GM18517 (cell line): Measurements from ENCODE around the gene BCL11B.

Experiments used
- ATAC-seq: cut with Tn5 transposase; IDR thresholded peaks from one replicate; pipeline ENCODE4 v1.9.1; 2021; ENCODE audit warnings: mild to moderate bottlenecking, moderate library complexity; ENCODE audit not compliant: unreplicated experiment

BCL11B gene

DNA sequence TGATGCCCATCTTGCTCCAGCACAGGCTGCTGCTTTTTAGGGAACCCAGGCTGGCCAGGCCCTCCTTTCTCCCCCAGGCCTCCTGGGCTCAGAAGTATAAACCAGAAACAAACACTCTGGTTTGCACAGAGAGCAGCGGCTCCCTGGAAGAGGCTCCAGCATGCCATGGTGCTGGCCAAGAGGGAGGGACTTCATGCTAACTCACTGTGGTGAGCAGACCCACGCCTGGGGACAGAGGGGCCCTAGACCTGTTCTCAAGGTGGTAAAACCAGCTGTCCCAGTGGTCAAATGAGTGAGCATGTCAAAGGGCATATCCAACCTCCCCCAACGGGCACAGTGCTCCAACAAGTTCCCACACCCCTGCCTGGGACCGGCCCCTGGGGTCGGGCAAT is 15.5 kb downstream of the BCL11B start:
- no peak for ATAC-seq

DNA sequence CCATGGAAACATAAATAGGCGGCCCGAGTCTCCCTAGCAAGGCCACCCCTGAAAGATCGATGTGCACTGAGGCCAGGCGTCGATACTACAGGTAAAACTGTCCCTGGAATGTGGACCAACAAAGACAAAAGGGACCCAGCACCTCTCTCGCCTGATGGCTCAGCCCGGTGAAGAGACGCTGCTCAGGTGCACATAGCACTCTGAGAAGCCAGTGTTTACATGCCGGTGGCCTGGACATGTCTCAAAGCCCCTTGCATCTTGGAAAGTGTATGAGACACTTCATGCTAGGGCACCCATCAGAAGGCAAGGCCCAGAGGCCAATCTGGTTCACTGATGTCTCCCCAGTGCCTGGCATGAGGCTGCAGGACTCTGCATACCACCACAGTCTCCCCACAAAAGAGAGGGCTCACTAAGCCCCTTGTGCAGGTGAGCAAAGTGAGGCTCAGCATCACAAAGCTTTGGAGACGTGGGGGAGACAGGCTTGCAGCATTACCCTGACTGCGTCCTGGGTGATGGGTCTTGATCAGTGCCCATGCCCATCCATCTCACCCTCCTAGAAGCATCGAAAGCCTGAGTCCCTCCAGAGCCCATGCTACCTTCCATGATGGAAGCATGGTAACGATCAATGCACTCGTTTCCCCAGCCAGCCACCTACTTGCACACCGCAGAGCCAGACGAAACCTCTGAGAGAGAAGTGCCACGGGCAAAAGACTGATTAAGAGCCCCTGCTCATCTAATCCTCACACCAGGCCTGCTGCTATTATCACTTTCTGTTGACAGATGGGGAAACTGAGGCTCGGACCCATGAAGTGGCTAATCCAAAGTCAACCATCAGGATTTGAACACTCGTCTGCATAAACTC is 16.1 kb downstream of the BCL11B start:
- no peak for ATAC-seq

GRCh38 chr14:99254328-99255009 is 17.5 kb downstream of the BCL11B start:
- ATAC-seq, result no peak

DNA sequence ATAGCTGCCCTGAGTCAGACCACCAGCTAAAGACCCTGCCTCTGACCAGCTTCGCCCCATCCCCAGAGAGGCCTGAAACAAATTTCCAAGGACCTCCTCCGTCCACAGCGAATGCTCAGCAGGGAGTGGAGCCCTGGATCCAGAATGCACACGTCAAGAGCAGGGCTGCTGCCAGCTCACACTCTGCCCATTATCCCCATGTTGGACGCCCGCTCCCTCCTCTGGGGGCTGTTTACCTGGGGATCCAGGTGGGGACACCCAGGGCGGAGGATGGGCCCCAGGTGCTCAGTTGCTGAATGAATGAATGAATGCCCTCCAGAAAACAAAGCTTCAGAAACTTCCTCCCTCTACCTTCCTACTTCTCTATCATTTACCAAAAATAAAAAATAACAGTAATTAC is 18.1 kb downstream of the BCL11B start:
- ATAC-seq, result no peak

DNA sequence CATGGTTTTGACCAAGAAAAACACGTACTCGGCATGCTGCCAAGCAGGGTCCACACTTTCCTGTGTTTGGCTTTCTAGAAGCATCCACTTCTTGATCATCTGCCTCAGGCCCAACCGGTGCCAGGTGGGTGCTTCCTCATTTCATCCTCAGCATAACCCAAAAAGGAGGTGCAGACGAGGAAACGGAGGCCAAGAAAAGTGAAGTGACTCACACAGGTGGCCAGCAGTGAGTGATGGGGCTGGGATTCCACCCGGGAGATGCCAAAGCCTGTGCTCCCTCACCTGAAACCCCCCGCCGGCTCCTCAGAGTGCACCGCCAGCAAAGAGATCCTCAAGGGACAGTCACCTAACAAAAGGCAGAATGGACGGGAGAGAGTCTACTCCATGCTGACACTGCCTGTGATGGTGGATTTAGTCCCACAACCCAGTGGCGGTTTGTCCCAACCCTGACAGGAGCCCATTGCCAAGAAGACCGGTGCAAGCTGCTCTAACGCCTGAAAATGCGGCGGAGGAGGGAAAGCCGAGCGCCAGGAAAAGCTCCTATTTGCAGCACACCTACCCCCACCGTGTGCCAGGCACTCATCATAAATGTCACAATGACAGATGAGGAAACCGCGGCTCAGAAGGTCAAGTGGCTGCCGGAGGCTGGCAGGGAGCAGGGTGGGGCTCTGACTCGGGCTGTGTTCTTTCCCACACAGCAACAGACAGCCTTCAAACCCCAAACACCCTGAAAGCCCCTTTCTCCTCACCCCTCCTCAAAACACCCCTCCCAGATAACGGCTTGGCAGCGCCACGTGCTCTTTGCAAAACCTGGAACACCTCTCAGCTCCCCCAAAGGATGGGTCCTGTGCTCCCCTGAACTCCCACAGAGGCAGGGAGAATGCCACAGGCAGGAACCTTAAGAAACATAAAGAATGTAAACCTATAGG is 18.8 kb downstream of the BCL11B start:
- ATAC-seq, result no peak

- no peak for ATAC-seq
These were observed 19.5 kb downstream of the BCL11B start for GRCh38 chr14:99252443-99252939.

- no peak for ATAC-seq
These were observed 20.3 kb downstream of the BCL11B start for GRCh38 chr14:99251721-99252120.

DNA sequence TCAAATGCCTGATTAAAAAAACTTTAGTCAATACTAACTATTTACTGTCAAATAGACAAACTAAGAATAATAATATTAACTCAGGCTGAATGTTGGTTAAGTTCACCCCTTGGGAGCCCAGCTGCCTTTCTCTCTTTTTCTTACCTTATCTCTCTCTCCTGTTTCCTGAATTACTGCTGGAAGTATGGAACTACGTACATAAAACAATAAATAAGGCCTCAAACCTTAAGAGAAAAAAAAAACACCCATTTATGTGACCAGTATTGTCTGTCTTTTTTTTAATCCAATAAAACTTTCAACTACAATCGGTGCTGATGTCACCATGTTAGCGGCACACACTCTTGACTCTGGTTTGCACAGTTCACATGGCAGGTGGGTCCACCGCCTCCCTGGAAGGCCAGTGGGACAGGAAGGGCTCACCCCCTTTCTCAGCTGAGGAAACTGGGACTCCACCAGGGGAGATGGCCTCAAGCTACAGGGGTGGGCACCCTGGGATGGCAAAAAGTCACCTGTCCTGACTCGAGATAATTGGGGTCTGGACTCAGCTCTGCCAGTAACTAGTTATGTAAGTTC is 21.3 kb downstream of the BCL11B start:
- no peak for ATAC-seq

DNA sequence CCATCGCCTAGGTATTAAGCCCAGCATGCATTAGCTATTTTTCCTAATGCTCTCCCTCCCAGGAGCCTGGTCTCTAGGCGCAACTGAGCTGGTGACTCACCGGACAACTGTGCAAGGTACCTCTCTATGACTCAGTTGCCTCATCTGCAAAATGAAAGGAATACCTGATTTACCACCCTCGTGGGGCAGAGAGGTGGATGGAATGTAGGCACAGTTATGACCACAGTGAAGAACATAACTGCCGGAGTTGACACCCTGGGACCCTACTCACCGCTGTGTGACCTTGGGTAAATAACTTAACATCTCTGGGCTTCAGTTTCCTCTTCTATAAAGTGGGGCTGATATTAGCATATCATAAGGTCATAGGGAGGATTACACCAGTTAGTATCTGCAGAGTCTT is 22.6 kb downstream of the BCL11B start:
- ATAC-seq, result no peak

GRCh38 chr14:99248761-99249171 is 23.2 kb downstream of the BCL11B start:
- no peak for ATAC-seq

GRCh38 chr14:99247772-99248171 is 24.2 kb downstream of the BCL11B start:
- ATAC-seq, result no peak

- no peak for ATAC-seq
These were observed 24.8 kb downstream of the BCL11B start for GRCh38 chr14:99247101-99247729.

DNA sequence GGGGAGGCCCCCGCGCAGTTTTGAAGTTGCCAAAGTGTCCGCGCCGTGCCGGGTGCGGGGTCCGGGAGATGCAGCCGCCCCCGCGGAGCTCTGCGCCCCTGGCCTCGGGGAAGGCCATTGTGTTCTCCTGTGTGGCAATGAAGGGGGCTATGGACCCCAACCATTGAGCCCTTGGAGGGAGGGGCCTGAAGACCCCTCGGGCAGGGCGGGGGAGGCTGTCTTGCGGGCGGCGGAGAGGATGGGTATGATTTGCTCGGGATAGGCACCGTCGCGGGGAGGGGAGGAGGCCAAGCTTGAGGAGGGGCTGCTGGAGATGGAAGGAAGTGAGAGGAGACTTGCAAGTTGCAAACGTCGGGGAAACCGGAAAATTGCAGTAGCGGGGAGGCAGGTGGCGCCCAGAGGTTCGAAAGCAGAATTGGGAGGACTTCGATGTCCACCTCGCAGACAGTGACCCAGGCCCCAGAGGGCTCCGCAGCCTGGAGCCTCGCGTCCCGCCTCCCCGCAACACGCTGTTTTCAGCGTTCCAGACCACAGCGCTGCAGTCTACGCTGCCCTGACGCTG is 25.4 kb downstream of the BCL11B start:
- ATAC-seq, result no peak

GRCh38 chr14:99245564-99246511 is 26.2 kb downstream of the BCL11B start:
- no peak for ATAC-seq

- ATAC-seq, result no peak
These were observed 26.9 kb downstream of the BCL11B start for GRCh38 chr14:99244941-99245563.

DNA sequence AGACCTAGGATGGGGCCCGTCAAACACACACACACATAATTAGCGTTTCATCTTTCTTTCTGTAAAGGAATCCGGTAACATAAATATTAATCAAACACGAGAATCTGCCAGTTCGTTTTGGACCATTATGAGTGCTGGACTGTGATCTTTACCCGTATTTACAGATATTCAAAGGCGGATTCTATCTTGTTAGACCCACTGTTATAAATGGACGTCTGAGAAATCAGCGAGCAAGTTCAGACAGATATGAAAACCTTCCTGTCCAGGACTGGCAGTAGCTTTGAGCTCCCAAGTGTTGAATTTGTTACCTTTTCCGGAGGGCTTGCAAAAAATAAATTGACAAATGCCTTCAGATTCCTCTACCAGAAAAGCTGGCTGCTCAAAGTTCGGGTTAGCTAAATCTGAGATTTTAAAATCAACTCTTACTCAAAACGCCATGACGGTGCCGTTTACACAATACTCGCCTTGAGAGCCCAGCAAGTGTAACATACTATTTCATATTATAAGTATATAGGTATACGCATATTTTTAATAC is 27.6 kb downstream of the BCL11B start:
- ATAC-seq, result no peak

GRCh38 chr14:99242816-99243721 is 28.9 kb downstream of the BCL11B start:
- ATAC-seq, result no peak
